Uterus (tissue), 2 donors: ENCODE results near the gene CAB39.

Source experiments
- POLR2A ChIP-seq, 2 donors: fragments of 450-650 bp; IDR thresholded peaks; one replicate each; pipeline ENCODE4 v1.6.1; 2016; ENCODE audit warnings: antibody characterized with exemption in 2 of 2, mild to moderate bottlenecking in 1 of 2, moderate library complexity in 1 of 2
- TF ChIP-seq, protein P1 (sequence below), 4 experiments: fragments of 200-600 bp in 2 of 4; fragments of 450-650 bp in 2 of 4; sonication (generic) in 2 of 4; IDR thresholded peaks; one replicate each; pipeline ENCODE4 v1.5.1; 2016 to 2019; ENCODE audit warnings: antibody characterized with exemption in 4 of 4, mild to moderate bottlenecking in 2 of 4, moderate library complexity in 1 of 4

GRCh38 chr2:230846360-230846759, 133.7 kb downstream of the CAB39 start:
- TF ChIP-seq, protein P1, sequence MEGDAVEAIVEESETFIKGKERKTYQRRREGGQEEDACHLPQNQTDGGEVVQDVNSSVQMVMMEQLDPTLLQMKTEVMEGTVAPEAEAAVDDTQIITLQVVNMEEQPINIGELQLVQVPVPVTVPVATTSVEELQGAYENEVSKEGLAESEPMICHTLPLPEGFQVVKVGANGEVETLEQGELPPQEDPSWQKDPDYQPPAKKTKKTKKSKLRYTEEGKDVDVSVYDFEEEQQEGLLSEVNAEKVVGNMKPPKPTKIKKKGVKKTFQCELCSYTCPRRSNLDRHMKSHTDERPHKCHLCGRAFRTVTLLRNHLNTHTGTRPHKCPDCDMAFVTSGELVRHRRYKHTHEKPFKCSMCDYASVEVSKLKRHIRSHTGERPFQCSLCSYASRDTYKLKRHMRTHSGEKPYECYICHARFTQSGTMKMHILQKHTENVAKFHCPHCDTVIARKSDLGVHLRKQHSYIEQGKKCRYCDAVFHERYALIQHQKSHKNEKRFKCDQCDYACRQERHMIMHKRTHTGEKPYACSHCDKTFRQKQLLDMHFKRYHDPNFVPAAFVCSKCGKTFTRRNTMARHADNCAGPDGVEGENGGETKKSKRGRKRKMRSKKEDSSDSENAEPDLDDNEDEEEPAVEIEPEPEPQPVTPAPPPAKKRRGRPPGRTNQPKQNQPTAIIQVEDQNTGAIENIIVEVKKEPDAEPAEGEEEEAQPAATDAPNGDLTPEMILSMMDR (IDR thresholded peaks at IDR 0.05): no peak
- no peak for TF ChIP-seq POLR2A (IDR thresholded peaks at IDR 0.05)
